Measurements from ENCODE around the gene PITPNM1. TPM values are rescaled to one million over a fixed set of nuclear protein-coding genes. Genes with fewer than 3 reads are reported as not detected.
A peak's percentile ranks its signal among the peaks of the same experiment; 100 is the strongest.

Gene PITPNM1
- total and polyA plus RNA-seq, 2 of the 13 experiments (the other 11 are each of a cell fraction or from before 2014, with no cell fraction given), result 8.2 to 8.5 TPM

- TF ChIP-seq ZHX2 (IDR thresholded peaks at IDR 0.05; ENCODE audit: low read depth) (peak; percentile 74; the same call in 1 of the 2 replicates), ZHX2 (CRISPR knock-in tag; IDR thresholded peaks at IDR 0.05; ENCODE audit: borderline replicate concordance) (no peak), ZNF678 (CRISPR knock-in tag; IDR thresholded peaks at IDR 0.05) (no peak), ZFP91 (CRISPR knock-in tag; IDR thresholded peaks at IDR 0.05; ENCODE audit: borderline replicate concordance) (peak; percentile 60), THAP11 (CRISPR knock-in tag; IDR thresholded peaks at IDR 0.05) (peak; percentile 85), ARNT2 (CRISPR knock-in tag; IDR thresholded peaks at IDR 0.05; ENCODE audit: low read depth) (0 out of 2 replicates have a peak, but pooled peaks have one; percentile 54), ZNF619 (CRISPR knock-in tag; IDR thresholded peaks at IDR 0.05) (no peak), HDAC2 (CRISPR knock-in tag; IDR thresholded peaks at IDR 0.05) (peak; percentile 61), ZNF264 (CRISPR knock-in tag; IDR thresholded peaks at IDR 0.05) (no peak), ZNF567 (CRISPR knock-in tag; IDR thresholded peaks at IDR 0.05; ENCODE audit: borderline replicate concordance) (no peak), TOE1 (CRISPR knock-in tag; IDR thresholded peaks at IDR 0.05) (no peak), IKZF1 (IDR thresholded peaks at IDR 0.05) (no peak), FOXO1 (CRISPR knock-in tag; IDR thresholded peaks at IDR 0.05) (no peak), PCBP1 (IDR thresholded peaks at IDR 0.05; ENCODE audit: borderline replicate concordance, low read depth, low read length) (0 out of 2 replicates have a peak, but pooled peaks have one; percentile 9), DNMT3B (CRISPR knock-in tag; conservative IDR thresholded peaks at IDR 0.05) (no peak), NCOA1 (CRISPR knock-in tag; IDR thresholded peaks at IDR 0.05) (peak; percentile 58; the same call in 1 of the 2 replicates), AKNA (CRISPR knock-in tag; IDR thresholded peaks at IDR 0.05; ENCODE audit: borderline replicate concordance) (no peak), JARID2 (CRISPR knock-in tag; IDR thresholded peaks at IDR 0.05; ENCODE audit: insufficient replicate concordance) (peak; percentile 40), MXD4 (CRISPR knock-in tag; IDR thresholded peaks at IDR 0.05) (peak; percentile 87)
These were observed 3.4 kb upstream of the PITPNM1 start (continued) for GRCh38 chr11:67508486-67509121.

All from HepG2 (cell line).